Stimulated activated CD8-positive, alpha-beta memory T cell treated with anti-CD3 and anti-CD28 coated beads, Interleukin-4, amount 100 ng/mL, for 1 hour (primary cell): ENCODE data around the gene CENPA.
A peak's percentile ranks its signal among the peaks of the same experiment; 100 is the strongest.
"Not testable (repeated sequence)": the region's sequence is repeated elsewhere in the genome, so short reads cannot be mapped to it uniquely, and the experiment has no call there.

ENCODE experiments used
- DNase-seq, 2 donors: peaks; one replicate each; pipeline ENCODE4 v3.0.0-alpha.2; 2020; ENCODE audit warnings: low read depth in 2 of 2, low spot score in 1 of 2

CENPA gene

GRCh38 chr2:26785431-26786206, at the start of gene CENPA:
CENPA (plus strand) TSS chr2:26786056; CDS start chr2:26786197, 141 bp downstream.
- DNase-seq = peak; percentile 79 to 90

- no peak for DNase-seq
Observed at GRCh38 chr2:26737221-26737620, 48.6 kb upstream of the CENPA start.

GRCh38 chr2:26738481-26738880, 47.4 kb upstream of the CENPA start:
- no peak for DNase-seq

- no peak for DNase-seq
Observed at GRCh38 chr2:26739514-26739913, 46.3 kb upstream of the CENPA start.

DNA sequence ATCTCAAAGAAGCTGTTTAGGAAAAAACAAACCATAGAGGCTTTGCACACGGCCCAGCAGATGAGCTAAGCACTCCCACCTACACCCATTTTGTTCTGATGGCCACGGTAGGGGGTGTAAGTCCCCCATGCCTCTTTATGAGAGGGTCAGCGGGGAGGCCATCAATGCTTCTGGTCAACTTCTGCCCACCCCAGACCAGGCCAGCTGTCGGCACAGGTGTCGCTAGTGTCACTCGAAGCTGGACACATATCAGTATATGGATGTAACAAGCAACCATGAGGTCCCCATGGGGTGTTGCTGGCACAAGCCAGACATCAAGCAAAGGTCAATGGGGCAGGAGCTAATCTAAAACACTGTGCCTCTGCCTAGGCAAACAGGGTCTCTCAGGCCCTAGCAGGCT, 45.5 kb upstream of the CENPA start:
- no peak for DNase-seq

- no peak for DNase-seq
Observed at GRCh38 chr2:26740890-26741302, 45.0 kb upstream of the CENPA start.

DNA sequence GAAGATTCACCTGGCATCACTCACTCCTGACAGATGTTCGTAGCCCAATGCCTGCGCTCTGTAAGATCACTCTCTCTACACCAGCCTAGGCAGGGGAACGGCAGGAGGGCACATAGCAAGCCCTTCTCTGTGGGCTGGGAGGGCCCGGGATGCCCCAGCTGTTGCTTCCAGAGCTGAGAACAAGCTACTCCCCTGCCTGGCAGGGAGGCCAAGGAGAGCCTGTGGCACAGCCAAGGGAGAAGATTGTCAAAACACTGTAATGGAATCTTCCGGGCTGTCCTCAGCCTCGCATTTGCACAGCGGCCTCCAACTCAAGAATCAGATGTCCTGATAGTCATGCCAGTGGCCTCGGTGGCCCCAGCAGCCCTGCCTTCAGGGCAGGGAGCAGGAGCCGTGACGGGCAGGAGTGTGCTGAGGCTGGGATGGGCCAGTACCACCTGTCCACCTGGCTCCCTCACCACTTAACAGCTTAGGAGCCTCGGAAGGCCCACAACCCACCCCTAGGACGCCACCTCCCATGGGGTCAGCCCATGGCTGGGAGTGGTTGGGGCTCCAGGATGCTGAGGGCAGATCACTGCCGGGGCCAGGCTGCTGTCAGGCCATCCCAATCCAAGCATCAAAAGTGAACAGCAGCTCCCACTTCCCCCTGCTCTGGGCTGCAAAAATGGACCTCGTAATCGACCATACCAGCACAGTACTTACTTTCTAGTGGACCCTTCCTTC, 43.6 kb upstream of the CENPA start:
- no peak for DNase-seq

- DNase-seq = no peak
Observed at GRCh38 chr2:26743852-26744251, 42.0 kb upstream of the CENPA start.

DNA sequence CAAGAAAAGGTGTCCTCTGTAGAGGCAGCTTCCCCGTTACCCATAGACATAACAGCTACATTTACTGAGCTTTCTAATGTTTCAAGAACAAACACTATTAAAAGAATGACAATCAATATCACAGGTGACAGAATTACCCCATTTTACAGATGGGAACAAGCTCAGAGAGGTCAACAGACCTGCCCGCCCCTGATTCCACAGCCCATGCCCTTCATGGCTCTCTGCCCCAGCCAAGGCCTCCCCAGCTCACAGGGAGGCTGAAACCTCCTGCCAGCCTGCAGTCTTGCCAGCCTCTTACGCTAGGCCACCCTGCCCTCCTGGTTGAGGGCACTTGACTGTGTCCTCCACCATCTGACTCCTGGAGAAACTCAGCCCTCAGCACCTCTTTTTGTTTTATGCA, 40.9 kb upstream of the CENPA start:
- DNase-seq = no peak

DNA sequence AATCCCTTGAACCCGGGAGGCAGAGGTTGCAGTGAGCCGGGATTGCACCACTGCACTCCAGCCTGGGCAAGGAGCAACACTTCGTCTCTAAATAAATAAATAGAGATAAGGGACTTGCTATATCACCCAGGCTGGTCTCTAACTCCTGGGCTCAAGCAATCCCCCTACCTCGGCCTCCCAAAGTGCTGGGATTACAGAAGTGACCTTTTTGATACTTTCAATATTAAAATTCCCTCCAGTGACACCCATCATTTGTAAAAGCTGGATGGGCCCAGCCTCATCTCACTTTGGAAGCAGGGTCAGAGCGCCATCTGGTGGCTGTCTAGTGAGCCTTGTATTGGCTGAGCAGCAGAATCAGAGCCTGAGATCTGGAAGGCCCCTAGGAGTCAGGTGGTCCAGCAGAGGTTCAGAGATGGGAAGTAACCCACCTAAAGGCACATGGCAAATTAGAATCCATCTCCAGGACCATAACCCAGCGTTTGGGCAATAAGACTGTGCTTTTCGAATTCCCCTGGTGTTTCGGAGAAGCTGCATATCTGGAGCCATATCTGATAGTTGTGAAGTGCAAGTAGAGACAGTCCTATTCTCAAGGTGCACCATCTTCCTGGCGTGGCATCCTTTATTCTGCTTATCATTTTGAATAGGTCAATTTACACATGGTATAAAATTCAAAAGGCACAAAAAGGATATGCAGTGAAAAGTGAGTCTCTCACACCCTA, 40.1 kb upstream of the CENPA start:
- peak; percentile 64 for DNase-seq

DNA sequence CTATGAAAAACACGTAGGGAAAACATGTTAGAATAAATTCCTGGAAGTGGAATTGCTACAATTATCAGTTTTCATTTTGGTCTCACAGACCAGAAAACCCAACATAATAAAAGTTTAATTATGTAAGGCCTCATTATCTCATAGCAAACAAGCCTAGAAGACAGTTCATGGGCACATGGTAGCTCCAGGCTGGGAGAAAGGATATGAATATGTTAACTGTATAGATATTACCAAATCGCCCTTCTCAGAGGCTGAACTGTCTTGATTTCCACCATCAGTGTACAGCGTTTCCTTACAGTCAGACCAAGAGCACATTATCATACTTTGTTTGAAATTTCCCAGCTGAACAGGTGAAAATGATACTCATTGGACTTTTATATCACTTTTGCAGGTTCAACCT, 38.9 kb upstream of the CENPA start:
- no peak for DNase-seq

DNA sequence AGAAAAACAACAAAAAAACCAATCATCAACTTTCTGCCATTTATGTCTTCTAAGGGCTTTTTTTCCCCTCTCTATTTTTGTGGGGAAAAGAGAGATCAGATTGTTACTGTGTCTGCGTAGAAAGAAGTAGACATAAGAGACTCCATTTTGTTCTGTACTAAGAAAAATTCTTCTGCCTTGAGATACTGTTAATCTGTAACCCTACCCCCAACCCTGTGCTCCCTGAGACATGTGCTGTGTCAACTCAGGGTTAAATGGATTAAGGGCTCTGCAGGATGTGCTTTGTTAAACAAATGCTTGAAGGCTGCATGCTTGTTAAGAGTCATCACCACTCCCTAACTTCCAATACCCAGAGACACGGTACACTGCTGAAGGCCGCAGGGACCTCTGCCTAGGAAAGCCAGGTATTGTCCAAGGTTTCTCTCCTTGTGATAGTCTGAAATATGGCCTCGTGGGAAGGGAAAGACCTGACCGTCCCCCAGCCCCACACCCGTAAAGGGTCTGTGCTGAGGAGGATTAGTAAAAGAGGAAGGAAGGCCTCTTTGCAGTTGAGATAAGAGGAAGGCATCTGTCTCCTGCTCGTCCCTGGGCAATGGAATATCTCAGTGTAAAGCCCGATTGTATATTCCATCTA, 36.0 kb upstream of the CENPA start:
- not testable (repeated sequence) for DNase-seq

DNA sequence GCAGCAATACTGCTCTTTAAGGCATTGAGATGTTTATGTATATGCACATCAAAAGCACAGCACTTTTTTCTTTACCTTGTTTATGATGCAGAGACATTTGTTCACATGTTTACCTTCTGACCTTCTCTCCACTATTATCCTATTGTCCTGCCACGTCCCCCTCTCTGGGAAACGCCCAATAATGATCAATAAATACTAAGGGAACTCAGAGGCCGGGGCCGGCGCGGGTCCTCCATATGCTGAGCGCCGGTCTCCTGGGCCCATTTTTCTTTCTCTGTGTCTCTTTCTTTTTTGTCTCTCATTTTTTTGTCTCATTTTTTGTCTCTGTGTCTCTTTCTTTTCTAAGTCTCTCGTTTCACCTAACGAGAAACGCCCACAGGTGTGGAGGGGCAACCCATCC, 35.4 kb upstream of the CENPA start:
- DNase-seq = not testable (repeated sequence)

DNA sequence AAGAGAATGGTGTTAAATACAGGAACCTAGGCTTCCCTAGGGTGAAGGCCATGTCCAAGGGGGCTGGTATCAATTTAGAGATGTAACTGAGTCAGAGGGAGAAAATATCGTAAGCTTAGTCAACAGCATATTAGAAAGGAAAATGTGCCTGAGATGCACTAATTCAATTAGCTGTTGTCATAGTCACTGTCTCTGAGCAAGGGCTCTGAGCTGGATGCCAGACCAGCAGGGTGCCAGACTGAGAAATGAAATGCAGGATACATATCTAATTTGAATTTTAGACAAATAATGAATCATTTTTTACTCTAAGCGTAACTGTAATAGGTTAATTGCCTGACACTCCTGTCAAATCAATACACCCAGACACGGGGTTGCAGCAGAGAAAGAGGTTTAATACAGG, 33.2 kb upstream of the CENPA start:
- DNase-seq = no peak

GRCh38 chr2:26754539-26754938, 31.3 kb upstream of the CENPA start:
- DNase-seq = no peak

- DNase-seq = no peak
Observed at GRCh38 chr2:26754972-26755670, 30.7 kb upstream of the CENPA start.

DNA sequence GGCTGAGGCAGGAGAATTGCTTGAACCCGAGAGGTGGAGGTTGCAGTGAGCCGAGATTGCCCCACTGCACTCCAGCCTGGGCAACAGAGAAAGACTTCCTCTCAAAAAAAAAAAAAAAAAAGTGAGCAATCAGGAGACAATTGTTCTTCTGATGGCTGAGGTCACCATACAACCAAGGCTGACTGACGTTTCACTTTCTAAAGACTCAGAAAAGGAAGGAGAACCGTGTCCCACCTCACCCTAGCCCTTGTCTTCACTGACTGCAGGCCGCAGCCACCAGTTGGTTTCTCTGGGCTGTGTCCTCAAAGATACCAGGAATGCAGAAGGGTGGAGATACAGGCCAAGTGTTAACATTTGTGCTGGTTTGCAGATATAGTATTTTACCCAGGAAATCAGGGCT, 29.5 kb upstream of the CENPA start:
- no peak for DNase-seq

GRCh38 chr2:26757873-26758789, 27.7 kb upstream of the CENPA start:
- no peak for DNase-seq

DNA sequence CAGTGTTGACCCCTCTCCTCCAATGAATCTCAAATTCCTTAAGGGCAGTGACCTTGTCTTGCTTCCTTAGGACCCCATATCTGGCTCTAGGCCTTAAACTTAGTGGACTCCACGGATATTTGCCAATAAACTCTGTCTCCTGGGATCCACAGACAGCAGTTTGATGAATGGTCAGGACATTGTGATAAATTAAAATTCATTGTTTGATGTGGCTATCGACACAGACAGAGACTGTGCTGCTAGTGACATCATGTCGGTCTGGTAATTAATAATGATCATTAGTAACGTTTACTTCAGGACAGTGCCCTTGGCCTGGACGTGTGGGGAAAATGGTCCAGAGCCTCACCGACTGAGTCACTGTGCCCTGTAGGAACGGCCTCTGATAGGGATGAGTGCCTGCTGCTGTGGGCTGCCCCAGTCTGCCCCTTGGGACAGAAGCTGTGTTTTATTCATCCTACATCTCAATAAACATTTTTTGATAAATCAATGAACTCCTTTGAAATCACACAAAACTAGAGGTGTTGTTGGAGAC, 27.0 kb upstream of the CENPA start:
- DNase-seq = no peak

GRCh38 chr2:26759845-26760244, 26.0 kb upstream of the CENPA start:
- no peak for DNase-seq
